Caco-2 (cell line): ENCODE data around the gene MLPH. TPM values are rescaled to one million over a fixed set of nuclear protein-coding genes. Genes with fewer than 3 reads are reported as not detected.

Source experiments
- BruUV-seq: library from RNA; stranded (reverse); fragments of 400-500 nt; replicated peaks from 2 replicates; lab custom pipeline; 2021; lab: Mats Ljungman, UMichigan
- CTCF ChIA-PET: fragments of 300-600 bp; sonication (Branson Sonifier 250); formaldehyde crosslinking; loops from one replicate; lab custom pipeline; 2022; ENCODE audit warnings: antibody characterized with exemption; lab: Charles Lee
- POLR2A ChIA-PET: fragments of 300-600 bp; sonication (Branson Sonifier 250); formaldehyde crosslinking; loops from one replicate; lab custom pipeline; 2022; ENCODE audit warnings: antibody characterized with exemption; lab: Charles Lee
- DNase-seq, 2 experiments: peaks; one replicate each; pipeline versions ENCODE4 v3.0.0 to v3.0.0-alpha.2; 2020 to 2022
- H3K27me3 ChIP-seq: replicated peaks from 2 replicates; pipeline ENCODE4 v1.6.0; 2011; ENCODE audit warnings: low read length; ENCODE audit not compliant: control insufficient read depth, insufficient read depth
- H3K36me3 ChIP-seq: 2 replicates; pipeline ENCODE4 v1.5.1; 2011; ENCODE audit warnings: low read length; ENCODE audit not compliant: control insufficient read depth, insufficient read depth
- H3K4me1 ChIP-seq: fragments of 250-450 bp; sonication (Bioruptor Pico); 2 replicates; pipeline ENCODE4 v1.5.1; 2020; ENCODE audit warnings: mild to moderate bottlenecking
- H3K4me3 ChIP-seq: 2 replicates; pipeline ENCODE4 v1.5.1; 2011; ENCODE audit warnings: low read depth, mild to moderate bottlenecking, control low read depth, low read length
- H3K9me3 ChIP-seq: fragments of 250-450 bp; sonication (Bioruptor Pico); 2 replicates; pipeline ENCODE4 v1.5.1; 2020; ENCODE audit warnings: mild to moderate bottlenecking, moderate library complexity
- H3K27ac Mint-ChIP-seq: one replicate; pipeline ENCODE4 v1.8.0; 2022; ENCODE audit warnings: mixed read lengths; ENCODE audit not compliant: unreplicated experiment
- H3K27me3 Mint-ChIP-seq: one replicate; pipeline ENCODE4 v1.8.0; 2022; ENCODE audit warnings: mixed read lengths; ENCODE audit not compliant: insufficient read depth, unreplicated experiment
- H3K36me3 Mint-ChIP-seq: one replicate; pipeline ENCODE4 v1.8.0; 2022; ENCODE audit warnings: mild to moderate bottlenecking, mixed read lengths; ENCODE audit not compliant: insufficient read depth, unreplicated experiment
- H3K4me1 Mint-ChIP-seq: one replicate; pipeline ENCODE4 v1.8.0; 2022; ENCODE audit warnings: low read depth, mixed read lengths; ENCODE audit not compliant: unreplicated experiment
- H3K4me3 Mint-ChIP-seq: one replicate; pipeline ENCODE4 v1.8.0; 2022; ENCODE audit warnings: mild to moderate bottlenecking, moderate library complexity, mixed read lengths; ENCODE audit not compliant: unreplicated experiment
- H3K9me3 Mint-ChIP-seq: one replicate; pipeline ENCODE4 v1.8.0; 2022; ENCODE audit warnings: mixed read lengths; ENCODE audit not compliant: unreplicated experiment
- intact Hi-C: fragments of 100-400 bp; cut with micrococcal nuclease; formaldehyde crosslinking; loops from one replicate; pipeline ENCODE4 v1.10.0; 2022; ENCODE audit not compliant: unreplicated experiment
- total RNA-seq: library from RNA; stranded (reverse); gene quantifications from 2 replicates; pipeline ENCODE4 v1.2.3, GENCODE V29; 2022
- TF ChIP-seq, protein P1 (sequence below), 2 experiments: fragments of 200-600 bp in 1 of 2; IDR thresholded peaks; 1 replicate in 1 of 2; 2 replicates in 1 of 2; pipeline versions ENCODE4 v1.5.1 to v1.8.0; 2011 to 2022; ENCODE audit warnings: antibody characterized with exemption in 1 of 2, control low read depth in 1 of 2, inconsistent platforms in 1 of 2, low read depth in 1 of 2, low read length in 1 of 2, mild to moderate bottlenecking in 1 of 2, moderate library complexity in 1 of 2; ENCODE audit not compliant: insufficient read depth in 1 of 2, severe bottlenecking in 1 of 2, unreplicated experiment in 1 of 2

MLPH gene
- total RNA-seq, 1 experiment from 2014 or later: not detected

DNA sequence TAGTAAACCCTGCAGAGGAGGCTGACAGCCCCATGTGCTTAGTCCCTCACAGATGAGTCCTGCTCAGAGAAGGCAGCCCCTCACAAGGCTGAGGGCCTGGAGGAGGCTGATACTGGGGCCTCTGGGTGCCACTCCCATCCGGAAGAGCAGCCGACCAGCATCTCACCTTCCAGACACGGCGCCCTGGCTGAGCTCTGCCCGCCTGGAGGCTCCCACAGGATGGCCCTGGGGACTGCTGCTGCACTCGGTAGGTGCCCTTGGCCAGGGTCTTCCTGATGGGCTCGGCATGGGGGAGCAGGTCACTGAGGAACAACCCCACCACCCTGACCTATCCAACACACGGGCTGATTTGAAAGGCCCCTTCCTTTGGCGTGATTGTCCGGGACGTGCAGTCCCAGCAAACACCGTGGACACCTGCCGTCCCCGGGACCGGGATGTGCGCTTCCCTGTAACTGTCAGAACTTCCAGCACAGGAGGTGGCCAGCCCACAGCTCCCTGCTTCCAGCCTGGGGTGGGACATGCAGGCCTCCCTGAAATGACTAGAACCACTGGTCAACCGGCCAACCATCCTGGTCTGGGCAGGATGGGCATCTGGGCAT, 38.6 kb downstream of the MLPH start:
- no TSS peak for BruUV-seq
- Mint-ChIP-seq H3K27me3 (no peaks in the 10 kb centered on the region), H3K4me1 (no peaks in the 10 kb centered on the region), H3K36me3 (no peaks in the 10 kb centered on the region), H3K9me3 (no peaks in the 10 kb centered on the region), H3K27ac (no peak overlapping the region), H3K4me3 (no peak overlapping the region)
- no peaks in the 10 kb centered on the region for H3K36me3 ChIP-seq
- TF ChIP-seq, protein P1, sequence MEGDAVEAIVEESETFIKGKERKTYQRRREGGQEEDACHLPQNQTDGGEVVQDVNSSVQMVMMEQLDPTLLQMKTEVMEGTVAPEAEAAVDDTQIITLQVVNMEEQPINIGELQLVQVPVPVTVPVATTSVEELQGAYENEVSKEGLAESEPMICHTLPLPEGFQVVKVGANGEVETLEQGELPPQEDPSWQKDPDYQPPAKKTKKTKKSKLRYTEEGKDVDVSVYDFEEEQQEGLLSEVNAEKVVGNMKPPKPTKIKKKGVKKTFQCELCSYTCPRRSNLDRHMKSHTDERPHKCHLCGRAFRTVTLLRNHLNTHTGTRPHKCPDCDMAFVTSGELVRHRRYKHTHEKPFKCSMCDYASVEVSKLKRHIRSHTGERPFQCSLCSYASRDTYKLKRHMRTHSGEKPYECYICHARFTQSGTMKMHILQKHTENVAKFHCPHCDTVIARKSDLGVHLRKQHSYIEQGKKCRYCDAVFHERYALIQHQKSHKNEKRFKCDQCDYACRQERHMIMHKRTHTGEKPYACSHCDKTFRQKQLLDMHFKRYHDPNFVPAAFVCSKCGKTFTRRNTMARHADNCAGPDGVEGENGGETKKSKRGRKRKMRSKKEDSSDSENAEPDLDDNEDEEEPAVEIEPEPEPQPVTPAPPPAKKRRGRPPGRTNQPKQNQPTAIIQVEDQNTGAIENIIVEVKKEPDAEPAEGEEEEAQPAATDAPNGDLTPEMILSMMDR (IDR thresholded peaks at IDR 0.05; ENCODE audit: insufficient read depth in 1 of 2, low read depth in 1 of 2, low read length in 1 of 2, severe bottlenecking in 1 of 2, unreplicated experiment in 1 of 2): no peak
- intact Hi-C loops: no loop called here
- no peak for DNase-seq
- no peaks in the 10 kb centered on the region for H3K4me1 ChIP-seq
- no peaks in the 10 kb centered on the region for H3K9me3 ChIP-seq
- H3K27me3 ChIP-seq: no peaks in the 10 kb centered on the region
- CTCF ChIA-PET: no interaction called here
- no peak overlapping the region for H3K4me3 ChIP-seq
- POLR2A ChIA-PET: no interaction called here

DNA sequence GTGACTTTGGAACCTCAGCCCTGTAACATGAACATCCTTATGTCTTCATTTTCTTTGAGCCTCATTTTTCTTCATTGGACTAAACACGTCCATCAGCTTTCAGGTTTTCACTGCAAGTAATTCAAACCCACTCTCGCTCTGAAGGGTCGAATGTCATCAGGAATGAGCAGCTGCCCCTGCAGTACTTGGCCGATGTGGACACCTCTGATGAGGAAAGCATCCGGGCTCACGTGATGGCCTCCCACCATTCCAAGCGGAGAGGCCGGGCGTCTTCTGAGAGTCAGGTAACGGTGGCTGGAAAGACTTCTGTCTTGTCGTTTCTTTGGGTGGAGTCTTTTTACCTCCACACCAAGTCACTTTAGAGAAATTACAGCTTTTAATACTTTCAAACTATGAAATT, 40.2 kb downstream of the MLPH start:
- POLR2A ChIA-PET: no interaction called here
- no peaks in the 10 kb centered on the region for H3K4me1 Mint-ChIP-seq
- H3K27me3 ChIP-seq: no peaks in the 10 kb centered on the region
- no peaks in the 10 kb centered on the region for H3K9me3 Mint-ChIP-seq
- no peaks in the 10 kb centered on the region for H3K4me1 ChIP-seq
- no peaks in the 10 kb centered on the region for H3K36me3 Mint-ChIP-seq
- TF ChIP-seq, protein P1 (IDR thresholded peaks at IDR 0.05; ENCODE audit: insufficient read depth in 1 of 2, low read depth in 1 of 2, low read length in 1 of 2, severe bottlenecking in 1 of 2, unreplicated experiment in 1 of 2): no peak
- H3K9me3 ChIP-seq: no peaks in the 10 kb centered on the region
- H3K4me3 Mint-ChIP-seq: no peak overlapping the region
- H3K36me3 ChIP-seq: no peaks in the 10 kb centered on the region
- CTCF ChIA-PET: no interaction called here
- no peaks in the 10 kb centered on the region for H3K27me3 Mint-ChIP-seq
- H3K4me3 ChIP-seq: no peak overlapping the region
- no peak overlapping the region for H3K27ac Mint-ChIP-seq
- intact Hi-C loops: no loop called here
- no peak for DNase-seq
- no TSS peak for BruUV-seq

DNA sequence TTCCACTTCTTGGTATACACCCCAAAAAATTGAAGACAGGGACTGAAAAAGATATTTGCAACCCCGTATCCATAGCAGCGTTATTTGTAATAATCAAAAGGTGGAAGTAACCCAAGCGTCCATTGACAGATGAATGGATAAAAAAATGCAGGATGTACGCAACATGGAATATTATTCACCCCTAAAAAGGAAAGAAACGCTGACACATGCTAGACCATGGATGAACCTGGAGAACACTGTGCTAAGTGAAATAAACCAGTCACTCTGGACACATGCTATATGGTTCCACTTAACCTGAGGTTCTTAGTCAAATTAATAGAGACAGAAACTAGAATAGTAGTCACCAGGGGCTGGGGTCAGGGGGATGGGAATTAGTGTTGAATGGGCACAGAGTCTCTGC, 40.7 kb downstream of the MLPH start:
- intact Hi-C loops: no loop called here
- no TSS peak for BruUV-seq
- H3K9me3 Mint-ChIP-seq: no peaks in the 10 kb centered on the region
- no peak overlapping the region for H3K4me3 ChIP-seq
- DNase-seq: no peak
- TF ChIP-seq, protein P1 (IDR thresholded peaks at IDR 0.05; ENCODE audit: insufficient read depth in 1 of 2, low read depth in 1 of 2, low read length in 1 of 2, severe bottlenecking in 1 of 2, unreplicated experiment in 1 of 2): no peak
- H3K27ac Mint-ChIP-seq: no peak overlapping the region
- H3K4me3 Mint-ChIP-seq: no peak overlapping the region
- ChIA-PET CTCF (no interaction called here), POLR2A (no interaction called here)
- no peaks in the 10 kb centered on the region for H3K36me3 Mint-ChIP-seq
- no peaks in the 10 kb centered on the region for H3K9me3 ChIP-seq
- H3K27me3 ChIP-seq: no peaks in the 10 kb centered on the region
- no peaks in the 10 kb centered on the region for H3K4me1 ChIP-seq
- no peaks in the 10 kb centered on the region for H3K4me1 Mint-ChIP-seq
- H3K27me3 Mint-ChIP-seq: no peaks in the 10 kb centered on the region
- H3K36me3 ChIP-seq: no peaks in the 10 kb centered on the region
